ENCODE results near the gene ELAPOR1. TPM values are rescaled to one million over a fixed set of nuclear protein-coding genes. Genes with fewer than 3 reads are reported as not detected.

ELAPOR1 gene
- total and polyA plus RNA-seq, 9 of the 15 experiments (the other 6 are each of a cell fraction or from before 2014, with no cell fraction given) = 0.07 to 1.2 (median 0.18) TPM

- TF ChIP-seq CBX5 (IDR thresholded peaks at IDR 0.05; ENCODE audit: borderline replicate concordance, low read depth) (peak; percentile 51; the same call in 1 of the 2 replicates), ZBTB26 (CRISPR knock-in tag; IDR thresholded peaks at IDR 0.05) (no peak), ZNF561 (CRISPR knock-in tag; conservative IDR thresholded peaks at IDR 0.05) (no peak; the same call in 1 of the 2 replicates), IFI16 (CRISPR knock-in tag; IDR thresholded peaks at IDR 0.05) (no peak), CXXC5 (CRISPR knock-in tag; IDR thresholded peaks at IDR 0.05) (peak; percentile 100), ZBTB7A (IDR thresholded peaks at IDR 0.05; ENCODE audit: borderline replicate concordance, control insufficient read depth, low read depth, low read length) (peak; percentile 84), ATF7 (IDR thresholded peaks at IDR 0.05) (peak; percentile 94), ZC3H11A (IDR thresholded peaks at IDR 0.05; ENCODE audit: low read depth, low read length) (peak; percentile 89; the same call in 1 of the 2 replicates), RBM39 (optimal IDR thresholded peaks at IDR 0.05; ENCODE audit: low read depth, low read length) (peak; percentile 98), ZMIZ1 (IDR thresholded peaks at IDR 0.05; ENCODE audit: low read depth in 2 of 2, low read length in 2 of 2) (peak; percentile 78 to 99; a peak in 3 of 4 replicates), ZNF140 (CRISPR knock-in tag; IDR thresholded peaks at IDR 0.05) (no peak), MCM3 (IDR thresholded peaks at IDR 0.05) (no peak), ZNF707 (CRISPR knock-in tag; conservative IDR thresholded peaks at IDR 0.05) (no peak), TEAD2 (tag; IDR thresholded peaks at IDR 0.05) (no peak), TEAD4 (IDR thresholded peaks at IDR 0.05; ENCODE audit: low read length) (peak; percentile 64), TEAD4 (CRISPR knock-in tag; IDR thresholded peaks at IDR 0.05; ENCODE audit: borderline replicate concordance) (no peak), MAFG (tag; conservative IDR thresholded peaks at IDR 0.05) (no peak), ZNF41 (CRISPR knock-in tag; conservative IDR thresholded peaks at IDR 0.05) (peak; percentile 5; the same call in 1 of the 2 replicates), KDM4B (IDR thresholded peaks at IDR 0.05; ENCODE audit: borderline replicate concordance in 2 of 2, low read depth in 1 of 2) (peak in 1 of 2 experiments; percentile 83; a peak in 1 of 4 replicates)
- TF ChIP-seq, protein P1, sequence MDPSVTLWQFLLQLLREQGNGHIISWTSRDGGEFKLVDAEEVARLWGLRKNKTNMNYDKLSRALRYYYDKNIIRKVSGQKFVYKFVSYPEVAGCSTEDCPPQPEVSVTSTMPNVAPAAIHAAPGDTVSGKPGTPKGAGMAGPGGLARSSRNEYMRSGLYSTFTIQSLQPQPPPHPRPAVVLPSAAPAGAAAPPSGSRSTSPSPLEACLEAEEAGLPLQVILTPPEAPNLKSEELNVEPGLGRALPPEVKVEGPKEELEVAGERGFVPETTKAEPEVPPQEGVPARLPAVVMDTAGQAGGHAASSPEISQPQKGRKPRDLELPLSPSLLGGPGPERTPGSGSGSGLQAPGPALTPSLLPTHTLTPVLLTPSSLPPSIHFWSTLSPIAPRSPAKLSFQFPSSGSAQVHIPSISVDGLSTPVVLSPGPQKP (CRISPR knock-in tag; IDR thresholded peaks at IDR 0.05) = no peak
- TF ChIP-seq, protein P2, sequence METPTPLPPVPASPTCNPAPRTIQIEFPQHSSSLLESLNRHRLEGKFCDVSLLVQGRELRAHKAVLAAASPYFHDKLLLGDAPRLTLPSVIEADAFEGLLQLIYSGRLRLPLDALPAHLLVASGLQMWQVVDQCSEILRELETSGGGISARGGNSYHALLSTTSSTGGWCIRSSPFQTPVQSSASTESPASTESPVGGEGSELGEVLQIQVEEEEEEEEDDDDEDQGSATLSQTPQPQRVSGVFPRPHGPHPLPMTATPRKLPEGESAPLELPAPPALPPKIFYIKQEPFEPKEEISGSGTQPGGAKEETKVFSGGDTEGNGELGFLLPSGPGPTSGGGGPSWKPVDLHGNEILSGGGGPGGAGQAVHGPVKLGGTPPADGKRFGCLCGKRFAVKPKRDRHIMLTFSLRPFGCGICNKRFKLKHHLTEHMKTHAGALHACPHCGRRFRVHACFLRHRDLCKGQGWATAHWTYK (CRISPR knock-in tag; IDR thresholded peaks at IDR 0.05) = peak; percentile 97
These were observed 23.5 kb upstream of the ELAPOR1 start, which contains the start of gene TMEM167B (continued) for GRCh38 chr1:109090196-109091077.

All from K562 (cell line).